ENCODE results near the gene CPTP. TPM values are rescaled to one million over a fixed set of nuclear protein-coding genes. Genes with fewer than 3 reads are reported as not detected.

The CPTP gene
- total RNA-seq, 1 experiment from 2014 or later = 14.0 TPM

DNA sequence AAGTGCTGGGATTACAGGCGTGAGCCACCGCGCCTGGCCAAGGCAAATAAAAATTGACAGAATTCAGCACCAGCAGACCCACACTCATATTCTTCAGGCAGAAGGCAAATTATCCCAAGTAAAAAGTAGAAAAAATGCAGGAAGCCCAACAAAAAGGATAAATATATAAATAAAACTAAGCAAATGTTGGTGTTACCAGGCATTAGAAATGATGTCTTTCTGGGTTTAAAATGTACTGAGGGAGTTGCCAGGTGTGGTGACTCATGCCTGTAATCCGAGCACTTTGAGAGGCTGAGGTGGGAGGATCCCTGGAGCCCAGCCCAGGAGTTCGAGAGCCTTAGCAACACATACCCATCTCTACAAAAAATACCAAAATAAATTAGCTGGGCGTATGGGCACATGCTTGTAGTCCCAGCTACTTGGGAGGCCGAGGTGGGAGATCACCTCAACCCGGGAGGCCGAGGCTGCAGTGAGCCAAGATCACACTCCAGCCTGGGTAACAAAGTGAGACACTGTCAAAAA, 6.4 kb upstream of the CPTP start:
- Histone ChIP-seq H3K4ac (ENCODE audit: low read depth, low read length) (no peak overlapping the region), H2AFZ (ENCODE audit: low read length) (no peak overlapping the region), H3K4me1 (ENCODE audit: insufficient read depth, low read length) (no peaks in the 10 kb centered on the region; the same call in 1 of the 2 replicates), H3K23me2 (ENCODE audit: insufficient read length, low read depth, low read length, poor library complexity, severe bottlenecking) (no peaks in the 10 kb centered on the region), H3K23ac (ENCODE audit: insufficient read length, low read depth, low read length) (no peak overlapping the region), H3K9ac (ENCODE audit: extremely low read depth, insufficient read length, low read length) (no peak overlapping the region), H3K9me3 (ENCODE audit: control insufficient read depth, low read depth, low read length) (no peaks in the 10 kb centered on the region), H2BK5ac (ENCODE audit: insufficient read length, low read length) (no peak overlapping the region), H3K27ac (ENCODE audit: insufficient read length, low read depth, low read length) (no peak overlapping the region), H2BK15ac (ENCODE audit: low read depth, low read length) (no peak overlapping the region), H2BK20ac (ENCODE audit: low read depth, low read length, poor library complexity, severe bottlenecking) (no peak overlapping the region), H3K79me1 (ENCODE audit: insufficient read depth, low read depth, low read length, poor library complexity, severe bottlenecking) (peaks cover 8% of the 10 kb centered on the region), H3K56ac (ENCODE audit: insufficient read length, low read depth, low read length) (no peak overlapping the region), H2BK12ac (ENCODE audit: insufficient read length, low read depth, low read length) (no peak overlapping the region), H2AK5ac (ENCODE audit: insufficient read length, low read length) (no peak overlapping the region), H2BK120ac (ENCODE audit: low read depth, low read length, poor library complexity, severe bottlenecking) (no peak overlapping the region), H3K4me2 (ENCODE audit: insufficient read depth, insufficient read length, low read length) (no peak overlapping the region), H4K91ac (ENCODE audit: insufficient read length, low read depth, low read length) (no peak overlapping the region), H4K20me1 (ENCODE audit: control insufficient read depth, insufficient read depth, insufficient read length) (peaks cover 5% of the 10 kb centered on the region), H3K18ac (ENCODE audit: insufficient read length, low read depth, low read length) (no peak overlapping the region), H4K5ac (ENCODE audit: insufficient read length, low read depth, low read length) (no peak overlapping the region), H4K8ac (replicated peaks; ENCODE audit: insufficient read length, low read depth, low read length) (no peak overlapping the region), H3K14ac (ENCODE audit: insufficient read depth, low read length) (no peak overlapping the region), H3T11ph (ENCODE audit: low read length) (no peak overlapping the region), H3K27me3 (ENCODE audit: insufficient read depth, low read length) (no peaks in the 10 kb centered on the region), H3K79me2 (ENCODE audit: insufficient read depth, low read length) (peaks cover 10% of the 10 kb centered on the region; the same call in 1 of the 2 replicates)
- TF ChIP-seq, protein P1, sequence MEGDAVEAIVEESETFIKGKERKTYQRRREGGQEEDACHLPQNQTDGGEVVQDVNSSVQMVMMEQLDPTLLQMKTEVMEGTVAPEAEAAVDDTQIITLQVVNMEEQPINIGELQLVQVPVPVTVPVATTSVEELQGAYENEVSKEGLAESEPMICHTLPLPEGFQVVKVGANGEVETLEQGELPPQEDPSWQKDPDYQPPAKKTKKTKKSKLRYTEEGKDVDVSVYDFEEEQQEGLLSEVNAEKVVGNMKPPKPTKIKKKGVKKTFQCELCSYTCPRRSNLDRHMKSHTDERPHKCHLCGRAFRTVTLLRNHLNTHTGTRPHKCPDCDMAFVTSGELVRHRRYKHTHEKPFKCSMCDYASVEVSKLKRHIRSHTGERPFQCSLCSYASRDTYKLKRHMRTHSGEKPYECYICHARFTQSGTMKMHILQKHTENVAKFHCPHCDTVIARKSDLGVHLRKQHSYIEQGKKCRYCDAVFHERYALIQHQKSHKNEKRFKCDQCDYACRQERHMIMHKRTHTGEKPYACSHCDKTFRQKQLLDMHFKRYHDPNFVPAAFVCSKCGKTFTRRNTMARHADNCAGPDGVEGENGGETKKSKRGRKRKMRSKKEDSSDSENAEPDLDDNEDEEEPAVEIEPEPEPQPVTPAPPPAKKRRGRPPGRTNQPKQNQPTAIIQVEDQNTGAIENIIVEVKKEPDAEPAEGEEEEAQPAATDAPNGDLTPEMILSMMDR (conservative IDR thresholded peaks at IDR 0.05) = no peak
- no peaks in the 10 kb centered on the region for H3K9me3 Mint-ChIP-seq
- no peak overlapping the region for H3K27ac Mint-ChIP-seq
- H3K4me3 Mint-ChIP-seq = no peak overlapping the region; a peak in 1 of 5 replicates
- H3K4me1 Mint-ChIP-seq = peaks cover 8 to 23% of the 10 kb centered on the region in 2 experiments
- no CpG with 5 or more reads among the region's 9 CpGs for WGBS (ENCODE audit: extremely low coverage, insufficient read length, low lambda C conversion rate)
- H3K36me3 Mint-ChIP-seq (ENCODE audit: insufficient read depth in 1 of 3, low read depth in 3 of 3) = peaks cover 18 to 64% (median 55%) of the 10 kb centered on the region in 3 experiments; a peak in 6 of 7 replicates
- DNase-seq = no peak
- H3K27me3 Mint-ChIP-seq (ENCODE audit: low read depth) = no peaks in the 10 kb centered on the region
